Measurements from ENCODE around the gene CDH12.

CDH12 gene

GRCh38 chr5:22372376-22372775 is 480.8 kb downstream of the CDH12 start:
- Histone ChIP-seq H3K27me3 (no peaks in the 10 kb centered on the region), H3K27ac (no peak overlapping the region), H3K9me3 (no peaks in the 10 kb centered on the region), H3K4me1 (ENCODE audit: control insufficient read depth in 1 of 2, insufficient read depth in 1 of 2, low read depth in 1 of 2, low read length in 1 of 2) (no peaks in the 10 kb centered on the region), H3K36me3 (no peaks in the 10 kb centered on the region), H3K4me3 (ENCODE audit: low read depth in 1 of 2, low read length in 1 of 2) (no peak overlapping the region)
- TF ChIP-seq, protein P1, sequence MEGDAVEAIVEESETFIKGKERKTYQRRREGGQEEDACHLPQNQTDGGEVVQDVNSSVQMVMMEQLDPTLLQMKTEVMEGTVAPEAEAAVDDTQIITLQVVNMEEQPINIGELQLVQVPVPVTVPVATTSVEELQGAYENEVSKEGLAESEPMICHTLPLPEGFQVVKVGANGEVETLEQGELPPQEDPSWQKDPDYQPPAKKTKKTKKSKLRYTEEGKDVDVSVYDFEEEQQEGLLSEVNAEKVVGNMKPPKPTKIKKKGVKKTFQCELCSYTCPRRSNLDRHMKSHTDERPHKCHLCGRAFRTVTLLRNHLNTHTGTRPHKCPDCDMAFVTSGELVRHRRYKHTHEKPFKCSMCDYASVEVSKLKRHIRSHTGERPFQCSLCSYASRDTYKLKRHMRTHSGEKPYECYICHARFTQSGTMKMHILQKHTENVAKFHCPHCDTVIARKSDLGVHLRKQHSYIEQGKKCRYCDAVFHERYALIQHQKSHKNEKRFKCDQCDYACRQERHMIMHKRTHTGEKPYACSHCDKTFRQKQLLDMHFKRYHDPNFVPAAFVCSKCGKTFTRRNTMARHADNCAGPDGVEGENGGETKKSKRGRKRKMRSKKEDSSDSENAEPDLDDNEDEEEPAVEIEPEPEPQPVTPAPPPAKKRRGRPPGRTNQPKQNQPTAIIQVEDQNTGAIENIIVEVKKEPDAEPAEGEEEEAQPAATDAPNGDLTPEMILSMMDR (IDR thresholded peaks at IDR 0.05) = no peak

DNA sequence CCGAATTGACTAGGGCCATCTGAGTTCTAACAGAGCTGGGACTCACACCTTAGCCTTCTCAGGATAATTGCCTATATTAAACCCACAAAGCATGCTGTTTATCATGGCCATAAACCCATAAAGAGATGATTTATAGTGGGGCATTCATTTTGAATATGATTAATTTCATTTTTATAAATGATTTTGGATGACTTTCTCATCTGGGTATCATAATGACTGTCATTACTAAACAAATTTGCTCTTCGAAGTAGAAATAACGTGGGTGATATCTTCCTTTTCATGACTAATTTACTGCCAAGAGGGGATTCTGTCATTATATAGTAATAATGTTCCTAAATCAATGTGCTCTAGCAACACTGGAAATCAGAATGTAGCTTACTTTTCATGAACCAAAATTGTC is 498.2 kb downstream of the CDH12 start:
- Histone ChIP-seq H3K27me3 (no peaks in the 10 kb centered on the region), H3K4me3 (ENCODE audit: low read depth in 1 of 2, low read length in 1 of 2) (no peak overlapping the region), H3K4me1 (ENCODE audit: control insufficient read depth in 1 of 2, insufficient read depth in 1 of 2, low read depth in 1 of 2, low read length in 1 of 2) (no peaks in the 10 kb centered on the region), H3K36me3 (no peaks in the 10 kb centered on the region), H3K9me3 (no peaks in the 10 kb centered on the region), H3K27ac (no peak overlapping the region)
- TF ChIP-seq, protein P1 (IDR thresholded peaks at IDR 0.05) = no peak

DNA sequence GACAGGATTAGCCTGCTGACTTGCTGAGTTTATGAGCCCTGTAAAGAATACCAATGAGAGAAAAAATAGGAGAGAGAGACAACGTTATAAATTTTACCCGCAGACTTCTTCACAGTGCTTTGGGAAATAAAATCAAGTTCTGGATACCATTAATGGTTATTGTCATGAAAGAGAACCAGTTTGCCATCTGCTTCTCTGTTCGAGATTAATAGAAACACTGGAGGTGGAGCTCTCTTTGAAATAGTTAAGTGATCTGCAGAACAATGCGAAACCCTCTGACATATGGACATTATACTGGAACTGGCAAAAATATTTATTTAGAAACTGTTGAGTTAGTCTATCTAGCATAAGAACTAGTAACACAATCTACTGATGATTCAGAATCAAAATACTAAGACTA is 500.7 kb downstream of the CDH12 start:
- no peaks in the 10 kb centered on the region for H3K27me3 ChIP-seq
- no peak overlapping the region for H3K4me3 ChIP-seq (ENCODE audit: low read depth in 1 of 2, low read length in 1 of 2)
- H3K36me3 ChIP-seq = no peaks in the 10 kb centered on the region
- no peak overlapping the region for H3K27ac ChIP-seq
- H3K4me1 ChIP-seq (ENCODE audit: control insufficient read depth in 1 of 2, insufficient read depth in 1 of 2, low read depth in 1 of 2, low read length in 1 of 2) = no peaks in the 10 kb centered on the region
- no peaks in the 10 kb centered on the region for H3K9me3 ChIP-seq
- TF ChIP-seq, protein P1 (IDR thresholded peaks at IDR 0.05) = no peak

DNA sequence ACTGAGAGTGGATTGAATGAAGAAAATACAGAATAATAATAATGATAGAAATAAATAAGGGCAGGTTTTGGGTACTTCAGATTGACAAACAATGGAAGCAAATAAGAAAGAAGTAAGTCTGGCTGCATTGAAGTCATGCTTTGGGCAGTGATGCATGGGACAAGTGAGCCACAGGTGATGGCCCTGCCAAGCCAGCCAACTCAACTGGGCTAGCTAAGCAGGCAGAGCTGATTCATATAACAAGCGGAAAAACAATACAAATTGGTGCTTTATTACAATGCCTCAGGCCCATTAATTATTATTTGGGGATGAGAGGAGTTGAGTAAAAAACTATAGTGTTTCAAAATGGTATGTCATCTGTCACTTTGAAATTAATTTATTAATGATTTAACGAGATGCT is 502.0 kb downstream of the CDH12 start:
- no peaks in the 10 kb centered on the region for H3K4me1 ChIP-seq (ENCODE audit: control insufficient read depth in 1 of 2, insufficient read depth in 1 of 2, low read depth in 1 of 2, low read length in 1 of 2)
- no peaks in the 10 kb centered on the region for H3K9me3 ChIP-seq
- H3K27ac ChIP-seq = no peak overlapping the region
- H3K36me3 ChIP-seq = no peaks in the 10 kb centered on the region
- no peaks in the 10 kb centered on the region for H3K27me3 ChIP-seq
- no peak overlapping the region for H3K4me3 ChIP-seq (ENCODE audit: low read depth in 1 of 2, low read length in 1 of 2)
- TF ChIP-seq, protein P1 (IDR thresholded peaks at IDR 0.05) = no peak

DNA sequence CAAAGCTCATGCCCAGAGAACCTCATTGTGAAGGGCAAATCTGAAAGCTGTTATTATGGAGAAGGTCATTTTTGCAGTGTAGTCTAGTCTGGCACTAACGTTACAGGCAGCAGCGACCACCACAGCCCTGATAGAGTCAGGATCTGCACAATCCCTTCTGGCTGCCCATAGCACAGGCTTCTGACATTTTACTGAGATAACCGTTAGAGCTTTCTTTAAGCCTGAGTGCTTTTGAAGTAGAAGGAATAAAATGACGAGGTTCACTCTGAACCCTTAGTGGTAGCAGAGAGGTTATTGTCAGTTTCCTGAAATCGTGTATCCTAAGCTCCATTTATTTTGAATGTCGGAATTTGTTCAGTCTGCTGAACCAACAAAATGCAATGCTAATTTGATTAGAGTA is 505.1 kb downstream of the CDH12 start:
- Histone ChIP-seq H3K4me1 (ENCODE audit: control insufficient read depth in 1 of 2, insufficient read depth in 1 of 2, low read depth in 1 of 2, low read length in 1 of 2) (no peaks in the 10 kb centered on the region), H3K36me3 (no peaks in the 10 kb centered on the region), H3K9me3 (no peaks in the 10 kb centered on the region), H3K4me3 (ENCODE audit: low read depth in 1 of 2, low read length in 1 of 2) (no peak overlapping the region), H3K27me3 (no peaks in the 10 kb centered on the region), H3K27ac (no peak overlapping the region)
- TF ChIP-seq, protein P1 (IDR thresholded peaks at IDR 0.05) = no peak

- TF ChIP-seq, protein P1 (IDR thresholded peaks at IDR 0.05) = no peak
- Histone ChIP-seq H3K4me1 (ENCODE audit: control insufficient read depth in 1 of 2, insufficient read depth in 1 of 2, low read depth in 1 of 2, low read length in 1 of 2) (no peaks in the 10 kb centered on the region), H3K36me3 (no peaks in the 10 kb centered on the region), H3K27ac (no peak overlapping the region), H3K4me3 (ENCODE audit: low read depth in 1 of 2, low read length in 1 of 2) (no peak overlapping the region), H3K9me3 (no peaks in the 10 kb centered on the region), H3K27me3 (no peaks in the 10 kb centered on the region)
Measured at GRCh38 chr5:22344000-22344399, 509.1 kb downstream of the CDH12 start.

Data from neutrophil (primary cell).